A673 (cell line): ENCODE measurements around the gene PTGES3.

Experiments
- CTCF ChIP-seq: fragments of 300-800, 200-600 bp; sonication (generic); conservative IDR thresholded peaks from 2 replicates; pipeline ENCODE4 v1.5.1; 2017; ENCODE audit warnings: low read depth, mild to moderate bottlenecking, antibody characterized with exemption, low read length, moderate library complexity, mixed read lengths
- EZH2 ChIP-seq: fragments of 200-600 bp; sonication (generic); IDR thresholded peaks from 2 replicates; pipeline ENCODE4 v1.6.1; 2017; ENCODE audit warnings: borderline replicate concordance, low read depth, mild to moderate bottlenecking, mixed read lengths, antibody characterized with exemption, low read length; ENCODE audit not compliant: poor library complexity, severe bottlenecking

- no peak for TF ChIP-seq CTCF
- TF ChIP-seq EZH2: no peak
These were observed 32.7 kb upstream of the PTGES3 start for GRCh38 chr12:56720731-56721151.
